Trophoblast cell (in vitro differentiated cells and primary cell): ENCODE data around the gene PHACTR1.

Experiments
- DNase-seq, 2 donors: peaks; one replicate each; pipeline ENCODE4 v3.0.0-alpha.2; 2016
- H2AFZ ChIP-seq: 2 replicates; pipeline ENCODE4 v1.6.1; 2013; ENCODE audit warnings: low read length, moderate library complexity, mild to moderate bottlenecking; ENCODE audit not compliant: insufficient read depth, poor library complexity
- H2AK5ac ChIP-seq: 2 replicates; pipeline ENCODE4 v1.6.1; 2013; ENCODE audit warnings: mild to moderate bottlenecking, low read length
- H2BK120ac ChIP-seq: 2 replicates; pipeline ENCODE4 v1.6.1; 2013; ENCODE audit warnings: low read length, mild to moderate bottlenecking, moderate library complexity; ENCODE audit not compliant: insufficient read depth, poor library complexity
- H2BK12ac ChIP-seq: 2 replicates; pipeline ENCODE4 v1.6.1; 2013; ENCODE audit warnings: mild to moderate bottlenecking, low read length, moderate library complexity
- H2BK5ac ChIP-seq: 2 replicates; pipeline ENCODE4 v1.6.1; 2013; ENCODE audit warnings: low read length, low read depth, moderate library complexity, mild to moderate bottlenecking; ENCODE audit not compliant: poor library complexity
- H3K14ac ChIP-seq: 2 replicates; pipeline ENCODE4 v1.6.1; 2013; ENCODE audit warnings: mild to moderate bottlenecking, low read length
- H3K18ac ChIP-seq: 2 replicates; pipeline ENCODE4 v1.6.1; 2013; ENCODE audit warnings: mild to moderate bottlenecking, low read length
- H3K23ac ChIP-seq: 2 replicates; pipeline ENCODE4 v1.6.1; 2013; ENCODE audit warnings: low read length
- H3K27ac ChIP-seq: 2 replicates; pipeline ENCODE4 v1.5.1; 2013; ENCODE audit warnings: low read depth, mild to moderate bottlenecking, inconsistent platforms, low read length, moderate library complexity
- H3K27me3 ChIP-seq: 2 replicates; pipeline ENCODE4 v1.6.1; 2013; ENCODE audit warnings: inconsistent platforms, mild to moderate bottlenecking, low read length, moderate library complexity; ENCODE audit not compliant: insufficient read depth
- H3K36me3 ChIP-seq, 2 experiments: 1 replicate in 1 of 2; 2 replicates in 1 of 2; pipeline ENCODE4 v1.6.1; 2013; ENCODE audit warnings: low read length in 2 of 2, mild to moderate bottlenecking in 2 of 2, moderate library complexity in 1 of 2; ENCODE audit not compliant: insufficient read depth in 2 of 2, control insufficient read depth in 1 of 2
- H3K4ac ChIP-seq: 2 replicates; pipeline ENCODE4 v1.6.1; 2013; ENCODE audit warnings: low read depth, mild to moderate bottlenecking, low read length, moderate library complexity
- H3K4me1 ChIP-seq, 2 experiments: 1 replicate in 1 of 2; 2 replicates in 1 of 2; pipeline ENCODE4 v1.6.1; 2013; ENCODE audit warnings: low read length in 2 of 2, mild to moderate bottlenecking in 2 of 2, moderate library complexity in 1 of 2; ENCODE audit not compliant: insufficient read depth in 2 of 2, control insufficient read depth in 1 of 2
- H3K4me2 ChIP-seq: 2 replicates; pipeline ENCODE4 v1.6.1; 2013; ENCODE audit warnings: inconsistent platforms, mild to moderate bottlenecking, low read length, moderate library complexity
- H3K4me3 ChIP-seq: 2 replicates; pipeline ENCODE4 v1.5.1; 2013; ENCODE audit warnings: mild to moderate bottlenecking, low read depth, low read length, inconsistent platforms
- H3K79me1 ChIP-seq: one replicate; pipeline ENCODE4 v1.6.1; 2013; ENCODE audit warnings: low read length
- H3K79me2 ChIP-seq: 2 replicates; pipeline ENCODE4 v1.6.1; 2013; ENCODE audit warnings: low read length, mild to moderate bottlenecking; ENCODE audit not compliant: control insufficient read depth, insufficient read depth, poor library complexity
- H3K9ac ChIP-seq: 2 replicates; pipeline ENCODE4 v1.6.1; 2013; ENCODE audit warnings: mild to moderate bottlenecking, low read length
- H3K9me3 ChIP-seq: 2 replicates; pipeline ENCODE4 v1.6.1; 2013; ENCODE audit warnings: low read depth, mild to moderate bottlenecking, control low read depth, inconsistent platforms, low read length; ENCODE audit not compliant: insufficient read depth
- H4K12ac ChIP-seq: 2 replicates; pipeline ENCODE4 v1.6.1; 2013; ENCODE audit warnings: low read depth, mild to moderate bottlenecking, low read length, moderate library complexity
- H4K8ac ChIP-seq: 2 replicates; pipeline ENCODE4 v1.6.1; 2013; ENCODE audit warnings: low read depth, mild to moderate bottlenecking, low read length, moderate library complexity
- H4K91ac ChIP-seq: one replicate; pipeline ENCODE4 v1.6.1; 2013; ENCODE audit warnings: low read depth, mild to moderate bottlenecking, low read length, moderate library complexity
- whole genome bisulfite sequencing: extraction: QIAGEN DNeasy Blood & Tissue Kit; methylation state at CpG from one replicate; pipeline ENCODE4 v1.1.7; 2013; ENCODE audit warnings: missing lambda C conversion rate; ENCODE audit not compliant: insufficient read length, insufficient coverage; ENCODE audit errors: extremely low coverage; 5-methylcytosine and 5-hydroxymethylcytosine counted together

PHACTR1 gene

DNA sequence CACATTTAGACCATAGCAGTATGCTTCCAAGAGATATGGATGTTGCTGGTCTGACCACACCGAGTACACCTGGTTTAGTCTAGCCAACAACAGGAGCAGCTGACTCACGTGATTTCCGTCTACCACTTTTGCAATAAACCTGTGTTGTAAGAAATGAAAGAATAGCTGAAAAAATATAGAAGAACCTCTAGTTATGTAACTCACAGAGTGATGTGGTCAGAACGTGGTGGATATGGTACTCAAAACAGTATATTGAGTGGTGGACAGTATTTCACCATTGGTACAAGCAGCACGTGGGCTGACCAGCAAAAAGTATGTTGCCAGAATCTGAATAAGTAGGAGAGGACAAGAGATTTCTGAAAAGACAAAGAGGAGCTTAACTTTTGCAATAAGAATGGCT, 384.8 kb downstream of the PHACTR1 start:
- Histone ChIP-seq H3K4ac (no peak overlapping the region), H4K8ac (no peak overlapping the region), H3K4me2 (no peak overlapping the region), H3K9me3 (no peaks in the 10 kb centered on the region), H2BK5ac (no peak overlapping the region), H4K12ac (no peak overlapping the region), H2BK120ac (no peak overlapping the region), H3K4me1 (no peaks in the 10 kb centered on the region), H4K91ac (no peak overlapping the region), H3K27ac (no peak overlapping the region), H2BK12ac (no peak overlapping the region), H3K23ac (no peak overlapping the region), H3K14ac (no peak overlapping the region), H3K79me1 (no peaks in the 10 kb centered on the region), H3K18ac (no peak overlapping the region), H3K9ac (no peak overlapping the region), H3K27me3 (no peaks in the 10 kb centered on the region), H2AK5ac (no peak overlapping the region), H2AFZ (no peak overlapping the region), H3K36me3 (no peaks in the 10 kb centered on the region), H3K4me3 (no peak overlapping the region), H3K79me2 (no peaks in the 10 kb centered on the region)
- no CpG with 5 or more reads among the region's 5 CpGs for WGBS
- DNase-seq, result no peak

GRCh38 chr6:13101985-13102384, 385.4 kb downstream of the PHACTR1 start:
- no peaks in the 10 kb centered on the region for H3K79me1 ChIP-seq
- H2AK5ac ChIP-seq, result no peak overlapping the region
- H3K27me3 ChIP-seq, result no peaks in the 10 kb centered on the region
- no peak overlapping the region for H2AFZ ChIP-seq
- H3K23ac ChIP-seq, result no peak overlapping the region
- H3K9me3 ChIP-seq, result no peaks in the 10 kb centered on the region
- no peak overlapping the region for H3K9ac ChIP-seq
- no peak overlapping the region for H3K4me2 ChIP-seq
- H3K36me3 ChIP-seq, result no peaks in the 10 kb centered on the region
- H4K8ac ChIP-seq, result no peak overlapping the region
- H3K18ac ChIP-seq, result no peak overlapping the region
- H4K91ac ChIP-seq, result no peak overlapping the region
- no peak overlapping the region for H3K4me3 ChIP-seq
- H4K12ac ChIP-seq, result no peak overlapping the region
- no peak overlapping the region for H3K4ac ChIP-seq
- no peak overlapping the region for H2BK5ac ChIP-seq
- no peaks in the 10 kb centered on the region for H3K4me1 ChIP-seq
- H2BK120ac ChIP-seq, result no peak overlapping the region
- DNase-seq, result no peak
- no peak overlapping the region for H3K14ac ChIP-seq
- no peaks in the 10 kb centered on the region for H3K79me2 ChIP-seq
- no CpG with 5 or more reads among the region's 2 CpGs for WGBS
- no peak overlapping the region for H3K27ac ChIP-seq
- H2BK12ac ChIP-seq, result no peak overlapping the region

- Histone ChIP-seq H4K8ac (no peak overlapping the region), H3K18ac (no peak overlapping the region), H3K14ac (no peak overlapping the region), H2AFZ (no peak overlapping the region), H2BK5ac (no peak overlapping the region), H3K4me3 (no peak overlapping the region), H4K12ac (no peak overlapping the region), H2AK5ac (no peak overlapping the region), H3K4me2 (no peak overlapping the region), H3K23ac (no peak overlapping the region), H3K27me3 (no peaks in the 10 kb centered on the region), H2BK12ac (no peak overlapping the region), H3K27ac (no peak overlapping the region), H3K79me2 (no peaks in the 10 kb centered on the region), H3K4ac (no peak overlapping the region), H3K4me1 (no peaks in the 10 kb centered on the region), H3K79me1 (no peaks in the 10 kb centered on the region), H3K9ac (no peak overlapping the region), H3K36me3 (no peaks in the 10 kb centered on the region), H4K91ac (no peak overlapping the region), H2BK120ac (no peak overlapping the region), H3K9me3 (no peaks in the 10 kb centered on the region)
- no peak for DNase-seq
Measured at GRCh38 chr6:13103169-13103568, 386.6 kb downstream of the PHACTR1 start.

- Histone ChIP-seq H3K79me2 (no peaks in the 10 kb centered on the region), H3K14ac (no peak overlapping the region), H3K9ac (no peak overlapping the region), H3K4me2 (no peak overlapping the region), H2BK5ac (no peak overlapping the region), H2AK5ac (no peak overlapping the region), H3K4me3 (no peak overlapping the region), H2AFZ (no peak overlapping the region), H3K9me3 (no peaks in the 10 kb centered on the region), H4K8ac (no peak overlapping the region), H3K4me1 (no peaks in the 10 kb centered on the region), H3K27me3 (no peaks in the 10 kb centered on the region), H3K23ac (no peak overlapping the region), H4K12ac (no peak overlapping the region), H3K79me1 (no peaks in the 10 kb centered on the region), H3K4ac (no peak overlapping the region), H3K18ac (no peak overlapping the region), H2BK120ac (no peak overlapping the region), H3K36me3 (no peaks in the 10 kb centered on the region), H3K27ac (no peak overlapping the region), H4K91ac (no peak overlapping the region), H2BK12ac (no peak overlapping the region)
- no peak for DNase-seq
- no CpG with 5 or more reads among the region's 5 CpGs for WGBS
Measured at GRCh38 chr6:13105139-13105538, 388.6 kb downstream of the PHACTR1 start.

DNA sequence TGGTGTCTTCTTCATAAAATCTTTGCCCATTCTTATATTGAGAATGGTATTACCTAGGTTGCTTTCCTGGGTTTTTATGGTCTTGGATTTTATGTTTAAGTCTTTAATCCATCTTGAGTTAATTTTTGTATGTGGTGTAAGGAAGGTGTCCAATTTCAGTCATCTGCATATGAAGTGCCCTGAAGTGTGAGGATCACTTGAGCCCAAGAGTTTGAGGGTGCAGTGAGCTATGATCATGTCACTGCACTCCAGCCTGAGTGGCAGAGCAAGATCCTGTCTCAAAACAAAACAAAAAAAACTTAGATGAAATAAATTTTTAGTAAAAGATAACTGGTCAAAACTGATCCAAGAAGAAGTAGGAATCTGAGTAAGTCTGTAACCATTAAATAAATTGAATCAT, 396.4 kb downstream of the PHACTR1 start:
- no peak overlapping the region for H3K14ac ChIP-seq
- no peaks in the 10 kb centered on the region for H3K27me3 ChIP-seq
- H3K79me1 ChIP-seq, result no peaks in the 10 kb centered on the region
- H3K23ac ChIP-seq, result no peak overlapping the region
- no peak overlapping the region for H3K4me3 ChIP-seq
- H3K4ac ChIP-seq, result no peak overlapping the region
- no peak overlapping the region for H2AFZ ChIP-seq
- H3K36me3 ChIP-seq, result no peaks in the 10 kb centered on the region
- no peak overlapping the region for H2BK12ac ChIP-seq
- H3K9ac ChIP-seq, result no peak overlapping the region
- no peak overlapping the region for H2AK5ac ChIP-seq
- H3K4me1 ChIP-seq, result no peaks in the 10 kb centered on the region
- H3K27ac ChIP-seq, result no peak overlapping the region
- H4K8ac ChIP-seq, result no peak overlapping the region
- no peak overlapping the region for H2BK5ac ChIP-seq
- H4K91ac ChIP-seq, result no peak overlapping the region
- no peak overlapping the region for H4K12ac ChIP-seq
- no peak overlapping the region for H3K4me2 ChIP-seq
- H3K9me3 ChIP-seq, result no peaks in the 10 kb centered on the region
- H2BK120ac ChIP-seq, result no peak overlapping the region
- no peak overlapping the region for H3K18ac ChIP-seq
- no peaks in the 10 kb centered on the region for H3K79me2 ChIP-seq
- DNase-seq, result no peak
